Stimulated activated naive CD8-positive, alpha-beta T cell treated with anti-CD3 and anti-CD28 coated beads, Interleukin-15, Interleukin-2, amounts not matched to agents 100 U/mL and 50 U/mL, for 24 hours (primary cell): Measurements from ENCODE around the gene B4GALNT1.
"Not testable (repeated sequence)": the region's sequence is repeated elsewhere in the genome, so short reads cannot be mapped to it uniquely, and the experiment has no call there.

Experiments
- ATAC-seq: fragments of 150-1000 bp; cut with Tn5 transposase; one replicate; pipeline ENCODE4 v1.10.0; 2021
- DNase-seq: peaks from one replicate; pipeline ENCODE4 v3.0.0; 2021

B4GALNT1 gene

DNA sequence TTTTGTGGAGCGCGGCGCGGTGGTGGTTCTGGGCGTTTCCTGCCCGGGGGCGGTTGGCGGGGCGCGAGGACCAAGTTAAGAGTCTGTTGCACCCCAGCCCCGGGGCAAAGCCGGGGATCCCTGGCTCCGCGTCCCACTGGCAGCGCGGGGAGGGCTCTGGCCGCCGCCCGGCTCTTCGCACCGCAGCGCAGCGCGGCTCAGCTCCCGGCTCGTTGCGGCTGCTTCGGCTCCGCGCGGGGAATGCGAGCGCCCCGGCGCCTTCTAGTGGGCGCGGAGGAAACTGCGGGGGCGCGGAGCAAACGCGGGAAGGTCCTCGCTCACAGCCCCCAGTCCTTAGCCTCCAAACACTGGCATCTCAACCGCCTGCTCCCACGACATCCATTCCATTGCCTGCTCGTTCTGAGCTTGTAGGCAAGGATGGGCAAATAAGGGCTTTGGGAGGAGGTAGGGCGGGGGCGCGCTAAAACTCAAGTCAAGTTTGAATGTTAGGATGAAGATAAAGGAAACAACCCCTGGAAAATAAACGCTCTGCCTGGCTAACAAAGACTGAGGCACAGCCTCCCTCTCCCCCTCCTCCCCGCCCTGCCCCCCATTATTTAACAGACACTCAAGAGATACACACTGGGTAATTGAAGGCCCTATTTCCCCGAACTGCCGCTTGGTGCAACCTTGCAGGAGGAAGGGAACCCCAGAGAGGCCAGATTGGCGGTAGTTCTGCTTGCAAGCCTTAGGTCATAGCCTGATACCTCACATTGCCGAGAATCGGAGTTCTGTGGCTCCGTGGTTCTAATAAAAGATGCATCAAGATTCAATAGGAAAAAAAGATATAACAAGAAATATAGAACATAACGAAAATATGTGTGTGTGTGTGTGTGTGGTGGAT is at the start of gene B4GALNT1:
Gene B4GALNT1, minus strand, starts transcription at position 244 of the 883 bp plus-strand sequence. CDS start 1,069 bp downstream, outside the sequence.
- ATAC-seq (peak; percentile 89), DNase-seq (peak; percentile 77)

DNA sequence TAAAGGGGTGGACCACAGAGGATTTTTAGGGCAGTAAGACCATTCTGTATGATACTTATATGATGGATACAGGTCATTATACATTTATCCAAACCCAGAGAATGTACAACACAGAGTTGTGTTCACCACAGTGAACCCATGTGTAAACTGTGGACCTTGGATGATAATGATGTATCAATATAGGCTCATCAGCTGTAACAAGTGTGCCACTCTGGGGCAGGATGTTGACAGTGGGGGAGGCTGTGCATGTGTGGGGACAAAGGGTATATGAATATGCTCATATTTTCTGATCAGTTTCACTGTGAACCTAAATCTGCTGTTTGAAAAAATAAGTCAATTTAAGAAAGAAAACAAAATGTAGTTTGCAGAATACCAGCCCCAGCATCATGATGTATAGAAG is 46.7 kb upstream of the B4GALNT1 start:
- ATAC-seq (no peak), DNase-seq (no peak)

DNA sequence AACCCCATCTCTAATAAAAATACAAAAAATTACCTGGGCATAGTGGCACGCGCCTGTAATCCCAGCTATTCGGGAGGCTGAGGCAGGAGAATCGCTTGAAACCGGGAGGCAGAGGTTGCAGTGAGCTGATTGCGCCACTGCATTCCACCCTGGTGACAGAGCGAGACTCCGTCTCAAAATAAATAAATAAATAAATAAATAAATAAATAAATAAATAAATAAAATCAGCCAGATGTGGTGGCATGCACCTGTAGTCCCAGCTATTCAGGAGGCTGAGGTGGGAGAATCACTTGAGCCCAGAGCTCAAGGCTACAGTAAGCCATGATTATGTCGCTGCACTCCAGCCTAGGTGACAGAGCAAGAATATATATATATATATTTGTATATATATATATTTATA is 44.9 kb upstream of the B4GALNT1 start:
- not testable (repeated sequence) for DNase-seq, ATAC-seq

DNA sequence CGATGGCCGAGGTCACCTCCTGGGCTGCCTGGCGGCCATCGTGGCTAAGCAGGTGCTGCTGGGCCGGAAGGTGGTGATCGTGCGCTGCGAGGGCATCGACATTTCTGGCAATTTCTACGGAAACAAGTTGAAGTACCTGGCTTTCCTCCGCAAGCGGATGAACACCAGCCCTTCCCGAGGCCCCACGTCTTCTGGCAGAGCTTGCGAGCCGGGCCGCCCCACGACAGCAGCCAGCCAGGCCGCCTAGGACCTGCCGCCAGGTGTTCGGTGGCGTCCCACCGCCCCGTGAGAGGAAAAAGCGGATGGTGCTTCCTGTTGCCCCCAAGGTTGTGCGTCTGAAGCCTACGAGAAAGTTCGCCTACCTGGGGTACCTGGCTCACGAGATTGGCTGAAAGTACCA is 41.7 kb upstream of the B4GALNT1 start:
- no peak for DNase-seq
- ATAC-seq, result no peak

DNA sequence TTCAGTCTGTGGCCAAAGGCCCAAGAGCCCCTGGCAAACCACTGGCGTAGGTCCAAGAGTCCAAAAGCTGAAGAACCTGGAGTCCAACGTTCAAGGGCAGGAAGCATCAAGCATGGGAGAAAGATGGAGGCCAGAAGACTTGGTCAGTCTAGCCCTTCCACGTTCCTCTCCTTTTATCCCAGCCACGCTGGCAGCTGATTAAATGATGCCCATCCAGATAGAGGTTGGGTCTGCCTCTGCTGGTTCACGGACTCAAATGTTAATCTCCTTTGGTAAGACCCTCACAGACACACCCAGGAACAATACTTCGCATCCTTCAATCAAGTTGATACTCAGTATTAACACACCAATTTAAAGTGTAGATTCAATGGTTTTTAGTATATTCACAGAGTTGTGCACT is 39.8 kb upstream of the B4GALNT1 start:
- DNase-seq, result no peak
- ATAC-seq, result no peak

DNA sequence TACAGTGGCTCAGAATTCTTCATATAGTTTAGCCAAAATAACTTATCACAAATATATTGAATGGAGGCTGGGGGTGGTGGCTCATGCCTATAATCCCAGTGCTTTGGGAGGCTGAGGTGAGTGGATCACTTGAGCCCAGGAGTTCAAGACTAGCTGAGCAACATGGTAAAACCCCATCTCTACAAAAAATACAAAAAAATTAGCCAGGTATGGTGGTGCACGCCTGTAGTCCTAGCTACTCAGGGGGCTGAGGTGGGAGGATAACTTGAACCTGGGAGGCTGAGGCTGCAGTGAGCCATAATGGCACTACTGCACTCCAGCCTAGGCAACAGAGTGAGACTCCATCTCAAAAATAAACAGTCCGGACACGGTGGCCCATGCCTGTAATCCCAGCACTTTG is 38.8 kb upstream of the B4GALNT1 start:
- DNase-seq, ATAC-seq: not testable (repeated sequence)

DNA sequence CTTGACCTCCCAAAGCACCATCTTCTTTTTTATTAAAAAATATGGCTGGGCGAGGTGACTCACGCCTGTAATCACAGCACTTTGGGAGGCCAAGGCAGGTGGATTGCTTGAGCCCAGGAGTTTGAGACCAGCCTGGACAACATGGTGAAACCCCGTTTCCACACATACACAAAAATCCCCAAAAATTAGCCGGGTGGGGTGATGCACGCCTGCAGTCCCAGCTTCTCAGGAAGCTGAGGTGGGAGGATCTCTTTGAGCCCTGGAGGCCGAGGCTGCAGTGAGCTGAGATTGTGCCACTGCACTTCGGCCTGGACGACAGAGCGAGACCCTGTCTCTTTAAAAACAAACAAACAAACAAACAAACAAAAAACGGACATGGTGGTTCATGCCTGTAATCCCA is 36.7 kb upstream of the B4GALNT1 start:
- not testable (repeated sequence) for ATAC-seq, DNase-seq

DNA sequence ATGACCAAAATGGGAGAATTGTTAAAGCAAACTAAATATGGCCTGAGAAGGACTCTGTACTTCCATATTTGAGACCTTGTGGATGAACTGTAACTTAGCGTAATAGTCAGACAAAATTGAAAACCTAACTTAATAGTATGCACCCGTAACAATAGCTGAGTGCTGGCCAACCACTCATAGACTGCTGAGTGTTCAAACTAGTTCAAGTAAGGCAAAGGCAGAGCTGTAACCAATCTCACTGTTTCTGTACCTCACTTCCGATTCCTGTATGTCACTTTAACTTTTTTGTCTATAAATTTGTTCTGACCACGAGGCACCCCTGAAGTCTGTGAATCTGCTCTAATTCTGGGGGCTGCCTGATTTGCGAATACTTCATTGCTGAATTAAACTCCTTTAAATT is 33.9 kb upstream of the B4GALNT1 start:
- no peak for DNase-seq
- ATAC-seq, result no peak

DNA sequence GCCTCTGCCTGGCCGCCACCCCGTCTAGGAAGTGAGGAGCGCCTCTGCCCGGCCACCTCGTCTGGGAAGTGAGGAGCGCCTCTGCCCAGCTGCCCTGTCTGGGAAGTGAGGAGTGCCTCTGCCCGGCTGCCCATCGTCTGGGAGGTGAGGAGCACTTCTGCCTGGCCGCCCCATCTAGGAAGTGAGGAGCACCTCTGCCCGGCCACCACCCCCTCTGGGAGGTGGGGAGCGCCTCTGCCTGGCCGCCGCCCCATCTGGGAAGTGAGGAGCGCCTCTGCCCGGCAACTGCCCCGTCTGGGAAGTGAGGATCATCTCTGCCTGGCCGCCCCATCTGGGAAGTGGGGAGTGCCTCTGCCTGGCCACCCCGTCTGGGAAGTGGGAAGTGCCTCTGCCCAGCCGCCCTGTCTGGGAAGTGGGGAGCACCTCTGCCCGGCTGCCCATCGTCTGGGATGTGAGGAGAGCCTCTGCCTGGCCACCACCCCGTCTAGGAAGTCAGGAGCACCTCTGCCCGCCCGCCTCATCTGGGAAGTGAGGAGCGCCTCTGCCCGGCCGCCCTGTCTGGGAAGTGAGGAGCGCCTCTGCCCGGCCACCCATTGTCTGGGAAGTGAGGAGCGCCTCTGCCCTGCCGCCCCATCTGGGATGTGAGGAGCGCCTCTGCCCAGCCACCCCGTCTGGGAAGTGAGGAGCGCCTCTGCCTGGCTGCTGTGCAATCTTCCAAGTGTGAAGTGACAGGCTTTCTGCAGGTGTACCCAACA is 32.2 kb upstream of the B4GALNT1 start:
- DNase-seq, ATAC-seq: not testable (repeated sequence)

DNA sequence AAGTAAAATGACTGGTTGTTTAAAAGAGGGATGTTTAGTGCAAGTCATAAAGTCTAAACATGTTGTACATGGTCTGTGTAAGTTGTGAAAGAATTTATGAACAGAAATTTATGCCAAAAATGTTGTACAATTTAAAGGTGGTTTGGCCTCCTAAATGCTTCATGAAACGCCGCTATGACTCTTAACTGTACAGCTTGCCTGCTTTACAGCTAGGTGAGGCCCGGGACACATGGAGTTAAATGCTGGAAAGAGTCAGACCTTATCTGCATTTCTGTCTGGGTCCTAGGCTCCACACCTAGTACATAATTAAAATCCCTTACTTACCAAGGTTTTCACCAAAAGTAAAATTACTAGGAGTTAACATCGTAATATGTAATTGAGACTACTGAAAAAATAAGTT is 28.4 kb upstream of the B4GALNT1 start:
- DNase-seq, result no peak
- no peak for ATAC-seq

DNA sequence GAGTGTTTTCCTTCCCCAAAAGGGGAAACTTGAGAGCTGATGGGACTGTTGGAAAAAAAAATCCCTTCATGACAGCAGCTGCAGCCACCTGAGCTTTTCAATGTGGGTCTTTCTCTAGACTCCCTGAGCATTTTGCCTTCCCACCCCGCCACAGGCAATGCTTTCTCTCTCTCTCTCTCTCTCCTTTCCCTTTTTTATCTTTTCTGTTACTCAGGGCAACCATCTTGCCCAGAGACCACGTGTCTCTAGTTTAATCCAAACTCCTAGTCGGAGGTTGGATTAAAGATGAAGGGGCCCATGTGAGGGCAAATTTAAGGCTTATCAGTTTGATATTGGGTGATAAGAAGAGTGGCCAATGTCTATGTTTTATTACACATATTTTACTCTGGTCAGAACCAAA is 25.9 kb upstream of the B4GALNT1 start:
- ATAC-seq, result no peak
- no peak for DNase-seq

DNA sequence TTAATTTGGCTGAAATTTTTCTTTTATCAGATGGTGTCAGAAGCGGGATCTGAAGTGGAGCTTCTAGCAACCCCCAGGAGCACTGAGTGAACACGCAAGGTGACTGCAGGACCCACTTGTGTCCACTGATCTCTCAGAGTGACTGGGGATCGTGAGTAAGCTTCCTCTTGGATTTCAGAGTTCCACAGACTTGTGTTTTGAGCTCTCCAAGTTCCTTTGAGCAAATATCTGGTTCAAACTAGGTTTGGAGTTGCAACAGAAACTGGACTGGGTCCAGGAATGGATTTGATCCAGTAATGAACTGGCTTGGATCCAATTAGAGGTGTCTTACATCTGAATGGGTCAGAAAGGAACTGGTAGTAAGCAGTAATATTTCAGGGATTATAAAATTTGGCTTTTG is 24.7 kb upstream of the B4GALNT1 start:
- ATAC-seq (no peak), DNase-seq (no peak)

DNA sequence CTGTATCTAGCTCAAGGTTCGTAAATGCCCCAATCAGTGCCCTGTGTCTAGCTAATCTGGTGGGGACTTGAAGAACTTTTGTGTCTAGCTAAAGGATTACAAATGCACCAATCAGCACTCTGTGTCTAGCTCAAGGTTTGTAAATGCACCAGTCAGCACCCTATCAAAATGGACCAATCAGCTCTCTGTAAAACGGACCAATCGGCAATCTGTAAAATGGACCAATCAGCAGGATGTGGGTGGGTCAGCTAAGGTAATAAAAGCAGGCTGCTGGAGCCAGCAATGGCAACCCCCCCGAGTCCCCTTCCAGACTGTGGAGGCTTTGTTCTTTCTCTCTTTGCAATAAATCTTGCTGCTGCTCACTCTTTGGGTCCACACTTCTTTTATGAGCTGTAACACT is 23.4 kb upstream of the B4GALNT1 start:
- not testable (repeated sequence) for ATAC-seq, DNase-seq

DNA sequence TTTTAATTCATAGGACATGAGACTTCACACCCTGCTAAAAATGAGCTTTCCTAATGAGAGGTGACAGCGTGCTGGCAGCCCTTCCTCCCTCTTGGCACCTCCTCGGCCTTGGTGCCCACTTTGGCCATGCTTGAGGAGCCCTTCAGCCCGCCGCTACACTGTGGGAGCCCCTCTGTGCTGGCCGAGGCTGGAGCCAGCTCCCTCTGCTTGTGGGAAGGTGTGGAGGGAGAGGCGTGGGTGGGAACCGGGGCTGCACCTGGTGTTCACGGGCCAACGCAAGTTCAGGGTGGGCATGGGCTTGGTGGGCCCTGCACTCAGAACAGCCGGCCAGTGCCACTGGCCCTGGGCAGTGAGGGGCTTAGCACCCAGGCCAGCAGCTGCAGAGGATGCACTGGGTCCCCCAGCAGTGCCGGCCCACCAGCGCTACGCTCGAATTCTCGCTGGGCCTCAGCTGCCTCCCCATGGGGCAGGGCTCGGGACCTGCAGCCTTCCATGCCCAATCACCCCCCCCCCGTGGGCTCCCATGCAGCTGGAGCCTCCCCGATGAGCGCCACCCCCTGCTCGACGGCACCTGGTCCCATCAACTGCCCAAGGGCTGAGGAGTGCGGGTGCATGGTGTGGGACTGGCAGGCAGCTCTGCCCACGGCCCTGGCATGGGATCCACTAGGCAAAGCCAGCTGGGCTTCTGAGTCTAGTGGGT is 22.7 kb upstream of the B4GALNT1 start:
- ATAC-seq, result no peak
- DNase-seq, result no peak

DNA sequence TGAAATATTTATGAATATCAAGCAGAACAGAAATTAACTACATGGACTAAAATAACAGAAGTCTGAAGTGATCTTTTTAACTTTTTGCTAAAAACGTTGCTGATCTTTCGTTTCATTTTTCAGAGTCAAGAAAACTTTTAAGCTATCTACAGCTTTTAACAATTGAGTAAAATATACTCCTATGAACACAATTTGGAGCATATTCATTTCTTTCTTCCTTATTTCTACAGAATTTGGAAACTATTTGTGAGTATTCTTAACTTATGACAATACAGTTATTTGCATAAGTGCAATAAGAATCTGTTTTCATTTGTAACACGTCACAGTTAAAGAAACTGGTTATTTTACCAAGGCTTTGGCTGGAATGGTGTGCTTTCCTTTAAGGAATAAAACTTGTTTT is 21.0 kb upstream of the B4GALNT1 start:
- no peak for DNase-seq

DNA sequence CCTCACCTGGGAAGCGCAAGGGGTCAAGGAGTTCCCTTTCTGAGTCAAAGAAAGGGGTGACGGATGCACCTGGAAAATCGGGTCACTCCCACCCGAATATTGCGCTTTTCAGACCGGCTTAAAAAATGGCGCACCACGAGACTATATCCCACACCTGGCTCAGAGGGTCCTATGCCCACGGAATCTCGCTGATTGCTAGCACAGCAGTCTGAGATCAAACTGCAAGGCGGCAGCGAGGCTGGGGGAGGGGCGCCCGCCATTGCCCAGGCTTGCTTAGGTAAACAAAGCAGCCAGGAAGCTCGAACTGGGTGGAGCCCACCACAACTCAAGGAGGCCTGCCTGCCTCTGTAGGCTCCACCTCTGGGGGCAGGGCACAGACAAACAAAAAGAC is 13.7 kb upstream of the B4GALNT1 start:
- ATAC-seq, DNase-seq: not testable (repeated sequence)

More for the DNA sequence above, 21.0 kb upstream of the B4GALNT1 start:
- ATAC-seq, result no peak

DNA sequence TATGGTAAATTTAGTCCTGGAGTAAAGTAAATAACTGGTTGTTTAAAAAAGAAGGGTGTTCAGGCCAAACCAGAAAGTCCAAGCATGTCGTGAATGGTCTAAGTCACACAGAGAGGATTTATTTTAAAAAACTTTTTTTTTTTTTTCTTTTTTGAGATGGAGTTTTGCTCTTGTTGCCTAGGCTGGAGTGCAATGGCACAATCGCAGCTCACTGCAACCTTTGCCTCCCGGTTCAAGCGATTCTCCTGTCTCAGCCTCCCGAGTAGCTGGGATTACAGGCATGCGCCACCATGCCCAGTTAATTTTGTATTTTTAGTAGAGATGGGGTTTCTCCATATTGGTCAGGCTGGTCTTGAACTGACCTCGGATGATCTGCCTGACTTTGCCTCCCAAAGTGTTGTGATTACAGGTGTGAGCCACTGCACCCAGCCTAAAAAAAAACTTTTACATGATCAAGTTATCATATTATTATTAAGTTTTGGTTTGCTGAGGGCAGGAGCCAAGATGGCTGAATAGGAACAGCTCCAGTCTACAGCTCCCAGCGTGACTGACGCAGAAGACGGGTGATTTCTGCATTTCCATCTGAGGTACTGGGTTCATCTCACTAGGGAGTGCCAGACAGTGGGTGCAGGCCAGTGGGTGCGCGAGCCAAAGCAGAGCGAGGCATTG is 13.1 kb upstream of the B4GALNT1 start:
- DNase-seq, ATAC-seq: not testable (repeated sequence)

DNA sequence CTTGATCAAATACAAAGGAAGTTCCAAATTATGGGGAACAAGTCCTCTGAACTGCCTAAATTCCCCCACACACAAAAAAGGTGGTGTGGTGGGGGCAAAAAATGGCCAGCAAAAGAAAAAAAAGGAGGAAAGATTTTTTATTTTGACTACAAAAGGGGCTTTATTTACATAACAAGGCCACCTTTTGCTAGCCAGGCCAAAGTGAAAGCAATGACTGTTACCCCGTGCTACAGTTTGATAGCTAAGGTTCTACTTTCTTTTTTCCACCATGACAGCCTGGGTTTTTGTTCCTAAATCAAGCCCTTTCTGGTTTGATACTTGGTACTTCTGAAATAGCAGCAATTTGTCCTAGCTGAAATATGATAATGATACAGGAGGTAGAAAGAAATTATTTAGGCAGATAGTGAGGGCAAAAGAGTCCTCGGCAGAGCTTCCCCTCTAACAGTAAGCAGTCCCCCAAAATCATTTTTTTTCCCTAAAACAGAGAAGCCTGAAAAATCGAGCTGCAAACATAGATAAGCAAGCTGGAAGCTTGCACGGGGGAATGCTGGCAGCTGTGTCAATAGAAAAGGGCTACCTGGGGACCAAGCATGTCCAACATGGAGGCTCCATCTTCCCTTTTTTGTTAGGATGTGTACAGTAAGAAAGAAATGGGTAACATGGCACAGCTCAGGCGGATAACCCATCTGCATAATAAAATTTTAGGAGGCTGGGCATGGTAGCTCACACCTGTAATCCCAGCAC is 8.9 kb upstream of the B4GALNT1 start:
- no peak for DNase-seq
- ATAC-seq, result no peak

DNA sequence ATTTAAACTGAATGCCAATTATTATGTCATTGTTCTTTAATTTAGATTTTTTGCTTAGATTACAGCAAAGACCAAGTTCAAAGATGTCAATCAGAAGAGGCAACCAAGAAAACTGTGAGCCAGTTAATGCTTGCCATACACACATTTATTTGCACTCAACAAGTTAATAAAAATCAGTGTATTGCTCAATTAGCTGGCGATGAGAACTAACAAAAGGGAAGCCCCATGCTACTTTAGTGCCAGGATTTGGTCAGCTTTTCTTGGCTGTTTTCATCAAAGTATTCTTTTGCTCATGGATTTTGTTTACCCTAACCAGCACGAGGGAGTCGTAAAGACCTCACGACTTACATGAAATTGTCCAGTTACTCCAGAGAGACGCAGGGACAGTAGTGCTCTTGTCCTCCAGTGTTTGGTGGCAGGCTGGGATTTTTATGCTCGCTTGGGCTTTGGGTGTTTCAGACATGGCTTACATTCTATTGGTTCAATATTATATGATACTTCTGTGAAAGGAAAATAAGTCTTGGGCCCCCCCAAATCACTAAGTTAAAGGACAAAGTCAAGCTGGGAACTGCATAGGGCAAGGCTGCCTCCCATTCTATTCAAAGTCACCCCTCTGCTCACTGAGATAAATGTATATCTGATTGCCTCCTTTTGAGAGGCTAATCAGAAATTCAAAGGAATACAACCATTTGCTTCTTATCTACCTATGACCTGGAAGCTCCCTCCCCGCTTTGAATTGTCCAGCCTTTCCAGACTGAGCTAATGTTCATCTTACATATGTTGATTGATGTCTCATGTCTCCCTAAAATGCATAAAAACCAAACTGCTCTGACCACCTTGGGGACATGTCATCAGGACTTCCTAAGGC is 7.4 kb upstream of the B4GALNT1 start:
- no peak for DNase-seq
- no peak for ATAC-seq

DNA sequence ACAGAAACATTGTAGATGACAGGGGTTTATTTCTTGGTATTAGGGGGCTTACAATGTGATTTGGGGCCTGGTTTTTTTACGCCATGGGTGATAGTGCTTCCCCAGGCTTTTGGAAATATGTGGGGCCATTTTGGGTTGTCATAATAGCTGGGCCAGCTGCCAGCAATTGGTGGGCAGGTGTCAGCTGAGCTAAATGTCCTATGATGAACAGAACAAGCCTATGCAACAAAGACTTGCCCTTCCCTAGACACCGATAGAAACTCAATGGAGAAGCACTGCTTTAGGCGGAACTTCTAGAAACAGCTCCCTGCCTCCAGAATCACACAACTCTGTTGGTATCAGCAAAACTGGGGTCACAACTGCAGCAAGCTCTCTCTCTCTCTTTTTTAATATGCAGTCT is 5.1 kb upstream of the B4GALNT1 start:
- ATAC-seq, result no peak
- no peak for DNase-seq
